ENCODE results near the gene NPLOC4.
A peak's percentile ranks its signal among the peaks of the same experiment; 100 is the strongest.

Gene NPLOC4

GRCh38 chr17:81561494-81561885, 75.4 kb downstream of the NPLOC4 start:
- TF ChIP-seq CTCF (IDR thresholded peaks at IDR 0.05): no peak
- peak overlapping the region in 1 of 2 donors; percentile 4 for H3K27ac ChIP-seq
- DNase-seq: no peak
- intact Hi-C loops (cut with DNase I; ENCODE audit: low total_unique reads): no loop called here
- H3K9me3 ChIP-seq: no peaks in the 10 kb centered on the region
- no peak overlapping the region for H3K4me3 ChIP-seq
- H3K27me3 ChIP-seq: no peaks in the 10 kb centered on the region
- H3K36me3 ChIP-seq: peaks cover 46 to 89% (median 67%) of the 10 kb centered on the region in 3 donors
- H3K4me1 ChIP-seq: peaks cover 0 to 52% (median 29%) of the 10 kb centered on the region in 4 donors

- no peak for TF ChIP-seq CTCF (IDR thresholded peaks at IDR 0.05)
- intact Hi-C loops (cut with DNase I; ENCODE audit: low total_unique reads): no loop called here
Measured at GRCh38 chr17:81558941-81559806, 77.7 kb downstream of the NPLOC4 start.

GRCh38 chr17:81558115-81558468, 78.8 kb downstream of the NPLOC4 start:
- Histone ChIP-seq H3K27me3 (no peaks in the 10 kb centered on the region), H3K9me3 (no peaks in the 10 kb centered on the region), H3K36me3 (peaks cover 26 to 66% (median 49%) of the 10 kb centered on the region in 3 donors), H3K27ac (peak overlapping the region; percentile 41 to 43), H3K4me3 (no peak overlapping the region), H3K4me1 (peaks cover 0 to 43% (median 19%) of the 10 kb centered on the region in 4 donors)
- no peak for TF ChIP-seq CTCF (IDR thresholded peaks at IDR 0.05)
- intact Hi-C loops (cut with DNase I; ENCODE audit: low total_unique reads): no loop called here
- no peak for DNase-seq

More at GRCh38 chr17:81558941-81559806, 77.7 kb downstream of the NPLOC4 start:
- H3K9me3 ChIP-seq: no peaks in the 10 kb centered on the region
- no peak for DNase-seq
- H3K36me3 ChIP-seq: peaks cover 35 to 76% (median 55%) of the 10 kb centered on the region in 3 donors
- H3K4me1 ChIP-seq: peaks cover 0 to 43% (median 12%) of the 10 kb centered on the region in 4 donors
- H3K4me3 ChIP-seq: no peak overlapping the region
- no peak overlapping the region for H3K27ac ChIP-seq
- H3K27me3 ChIP-seq: no peaks in the 10 kb centered on the region

- Histone ChIP-seq H3K27ac (peak overlapping the region; percentile 41 to 43), H3K4me1 (peaks cover 0 to 37% (median 20%) of the 10 kb centered on the region in 4 donors), H3K4me3 (no peak overlapping the region), H3K36me3 (peaks cover 26 to 60% (median 46%) of the 10 kb centered on the region in 3 donors), H3K9me3 (no peaks in the 10 kb centered on the region), H3K27me3 (no peaks in the 10 kb centered on the region)
- intact Hi-C loops (cut with DNase I; ENCODE audit: low total_unique reads): no loop called here
- DNase-seq: no peak
- TF ChIP-seq CTCF (IDR thresholded peaks at IDR 0.05): no peak
Measured at GRCh38 chr17:81557276-81558114, 79.4 kb downstream of the NPLOC4 start.

- H3K36me3 ChIP-seq: peaks cover 24 to 53% (median 41%) of the 10 kb centered on the region in 3 donors
- no peaks in the 10 kb centered on the region for H3K27me3 ChIP-seq
- peaks cover 0 to 34% (median 20%) of the 10 kb centered on the region in 4 donors for H3K4me1 ChIP-seq
- intact Hi-C loops (cut with DNase I; ENCODE audit: low total_unique reads): no loop called here
- peak overlapping the region; percentile 41 to 43 for H3K27ac ChIP-seq
- DNase-seq: no peak
- H3K4me3 ChIP-seq: no peak overlapping the region
- TF ChIP-seq CTCF (IDR thresholded peaks at IDR 0.05): no peak
- H3K9me3 ChIP-seq: no peaks in the 10 kb centered on the region
Measured at GRCh38 chr17:81556863-81557262, 80.0 kb downstream of the NPLOC4 start.

All from tibial artery (tissue), 4 donors.